ENCODE measurements around the gene WASF3. TPM values are rescaled to one million over a fixed set of nuclear protein-coding genes. Genes with fewer than 3 reads are reported as not detected.

WASF3 gene
- total and polyA plus RNA-seq, 10 donors, result 1.7 to 16.4 (median 8.4) TPM

DNA sequence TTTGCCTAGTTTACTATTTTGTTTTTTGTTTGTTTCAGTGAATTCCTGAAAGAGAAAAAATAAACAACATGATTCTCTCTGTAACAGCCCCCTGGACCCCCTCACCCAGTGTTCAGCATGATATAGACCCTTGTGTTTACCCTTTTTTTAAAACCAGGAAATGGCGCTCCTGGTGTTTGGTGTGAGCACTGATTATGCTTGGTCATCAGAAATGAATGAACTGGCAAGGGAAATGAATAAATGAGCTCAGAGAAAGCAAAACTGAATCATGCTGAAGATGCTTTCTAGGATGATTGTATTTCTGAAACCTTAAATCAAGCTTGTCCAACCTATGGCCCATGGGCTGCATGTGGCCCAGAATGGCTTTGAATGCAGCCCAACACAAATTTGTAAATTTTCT lies 22.1 kb downstream of the WASF3 start:
- no peak overlapping the region for H3K27ac ChIP-seq
- DNase-seq, result no peak
- H3K4me3 ChIP-seq, result no peak overlapping the region
- H3K4me1 ChIP-seq, result no peaks in the 10 kb centered on the region
- no peaks in the 10 kb centered on the region for H3K36me3 ChIP-seq
- H3K27me3 ChIP-seq (replicated peaks in 1 of 7), result no peaks in the 10 kb centered on the region
- TF ChIP-seq CTCF (IDR thresholded peaks at IDR 0.05 in 8 of 11, conservative IDR thresholded peaks at IDR 0.05 in 3 of 11) (no peak), POLR2AphosphoS5 (IDR thresholded peaks at IDR 0.05) (no peak), POLR2A (IDR thresholded peaks at IDR 0.05) (no peak)
- peaks cover 0 to 21% (median 9%) of the 10 kb centered on the region in 8 donors for H3K9me3 ChIP-seq
- intact Hi-C loops (cut with DNase I; ENCODE audit: low total_unique reads), result no loop called here
- WGBS, 5 donors, result 94 to 100% (median 96%) methylated on average over 1 of the region's 1 CpG

DNA sequence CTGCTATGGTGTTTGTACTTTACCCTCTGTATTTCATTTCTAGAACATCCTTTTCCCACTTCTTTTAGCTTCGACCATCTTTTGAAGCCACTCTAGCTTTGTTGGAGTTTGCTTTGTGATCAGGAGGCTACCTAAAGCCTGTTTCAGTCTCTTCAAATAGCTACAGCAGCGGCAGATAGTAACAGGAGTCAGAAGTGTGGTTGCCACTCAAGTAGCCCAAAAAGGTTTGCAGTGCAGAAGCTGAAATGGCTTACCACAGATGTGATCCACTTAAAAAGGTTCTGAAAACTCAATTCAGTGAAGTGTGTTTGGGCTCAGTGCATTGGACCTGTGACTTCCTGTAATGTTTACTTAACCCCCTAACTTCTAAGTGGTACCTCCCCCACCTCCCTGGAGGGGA lies 26.2 kb downstream of the WASF3 start:
- intact Hi-C loops (cut with DNase I; ENCODE audit: low total_unique reads), result no loop called here
- no peak overlapping the region for H3K27ac ChIP-seq
- TF ChIP-seq CTCF (IDR thresholded peaks at IDR 0.05 in 8 of 11, conservative IDR thresholded peaks at IDR 0.05 in 3 of 11) (no peak), POLR2A (IDR thresholded peaks at IDR 0.05) (no peak), POLR2AphosphoS5 (IDR thresholded peaks at IDR 0.05) (no peak)
- no peaks in the 10 kb centered on the region for H3K27me3 ChIP-seq (replicated peaks in 1 of 7)
- no peaks in the 10 kb centered on the region for H3K4me1 ChIP-seq
- no peak for DNase-seq
- peaks cover 0 to 12% (median 1%) of the 10 kb centered on the region in 8 donors for H3K9me3 ChIP-seq
- no peaks in the 10 kb centered on the region for H3K36me3 ChIP-seq
- 55 to 82% (median 75%) methylated on average over 2 of the region's 2 CpGs for WGBS, 5 donors
- no peak overlapping the region for H3K4me3 ChIP-seq

- intact Hi-C loops (cut with DNase I; ENCODE audit: low total_unique reads), result no loop called here
- Histone ChIP-seq H3K36me3 (no peaks in the 10 kb centered on the region), H3K4me3 (no peak overlapping the region), H3K9me3 (peaks cover 0 to 2% (median 0%) of the 10 kb centered on the region in 8 donors), H3K27me3 (replicated peaks in 1 of 7) (no peaks in the 10 kb centered on the region), H3K4me1 (peaks cover 0 to 6% (median 0%) of the 10 kb centered on the region in 6 donors), H3K27ac (no peak overlapping the region)
- TF ChIP-seq CTCF (IDR thresholded peaks at IDR 0.05 in 8 of 11, conservative IDR thresholded peaks at IDR 0.05 in 3 of 11), result no peak
- no peak for TF ChIP-seq POLR2A (IDR thresholded peaks at IDR 0.05)
- no peak for TF ChIP-seq POLR2AphosphoS5 (IDR thresholded peaks at IDR 0.05)
- 79 to 93% (median 82%) methylated on average over 2 of the region's 2 CpGs for WGBS, 5 donors
- no peak for DNase-seq
Observed at GRCh38 chr13:26584713-26585112, 27.2 kb downstream of the WASF3 start.

DNA sequence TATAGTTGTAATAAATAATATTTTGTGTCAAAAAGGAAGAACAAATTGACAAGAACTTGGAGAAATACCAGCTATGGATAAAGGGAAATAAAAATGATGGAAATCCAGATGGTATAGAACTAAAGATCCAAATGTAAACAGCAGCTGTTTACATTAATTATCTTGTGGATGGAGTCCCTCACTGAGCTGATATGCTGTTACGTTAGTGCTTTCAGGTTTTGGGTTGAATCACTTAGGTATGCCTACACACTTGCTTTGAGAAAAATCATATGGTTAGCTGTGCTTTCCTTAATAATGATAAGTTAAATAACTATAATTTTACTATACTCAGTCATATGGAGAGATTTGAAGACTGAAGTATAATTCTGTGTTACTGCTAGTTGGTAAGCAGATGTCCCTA lies 27.7 kb downstream of the WASF3 start:
- Histone ChIP-seq H3K4me1 (peaks cover 0 to 6% (median 0%) of the 10 kb centered on the region in 6 donors), H3K27me3 (replicated peaks in 1 of 7) (no peaks in the 10 kb centered on the region), H3K36me3 (no peaks in the 10 kb centered on the region), H3K27ac (no peak overlapping the region), H3K4me3 (no peak overlapping the region), H3K9me3 (no peaks in the 10 kb centered on the region)
- intact Hi-C loops (cut with DNase I; ENCODE audit: low total_unique reads), result no loop called here
- TF ChIP-seq CTCF (IDR thresholded peaks at IDR 0.05 in 8 of 11, conservative IDR thresholded peaks at IDR 0.05 in 3 of 11) (no peak), POLR2A (IDR thresholded peaks at IDR 0.05) (no peak), POLR2AphosphoS5 (IDR thresholded peaks at IDR 0.05) (no peak)
- no peak for DNase-seq
- WGBS, 5 donors, result 77 to 100% (median 89%) methylated on average over 1 of the region's 1 CpG

All from spleen (tissue), 11 donors.